CD14-positive monocyte (primary cell): ENCODE measurements around the gene SLU7. TPM values are rescaled to one million over a fixed set of nuclear protein-coding genes. Genes with fewer than 3 reads are reported as not detected.

Experiments
- DNase-seq, 3 donors: peaks; one replicate each; pipeline ENCODE4 v3.0.0-alpha.2; 2011 to 2022
- H2AFZ ChIP-seq: 2 replicates; pipeline ENCODE4 v1.6.0; 2012; ENCODE audit warnings: mild to moderate bottlenecking, low read depth, low read length, inconsistent platforms; ENCODE audit not compliant: insufficient read depth, poor library complexity, severe bottlenecking
- H3K27ac ChIP-seq, 2 donors: 1 replicate in 1 of 2; 2 replicates in 1 of 2; pipeline ENCODE4 v1.5.1; 2012 to 2013; ENCODE audit warnings: low read length in 2 of 2, control low read depth in 1 of 2, inconsistent platforms in 1 of 2, low read depth in 1 of 2, mild to moderate bottlenecking in 1 of 2
- H3K27me3 ChIP-seq, 2 donors: one replicate each; pipeline versions ENCODE4 v1.6.0 to v1.6.1; 2011 to 2013; ENCODE audit warnings: low read length in 2 of 2; ENCODE audit not compliant: control insufficient read depth in 2 of 2, insufficient read depth in 2 of 2
- H3K36me3 ChIP-seq, 2 donors: replicated peaks in 1 of 2; 1 replicate in 1 of 2; 2 replicates in 1 of 2; pipeline versions ENCODE4 v1.5.1 to v1.6.1; 2012 to 2013; ENCODE audit warnings: low read length in 2 of 2, control low read depth in 1 of 2, inconsistent platforms in 1 of 2, mild to moderate bottlenecking in 1 of 2; ENCODE audit not compliant: insufficient read depth in 2 of 2, control insufficient read depth in 1 of 2
- H3K4me1 ChIP-seq, 2 donors: 1 replicate in 1 of 2; 2 replicates in 1 of 2; pipeline versions ENCODE4 v1.5.1 to v1.6.1; 2012 to 2013; ENCODE audit warnings: low read length in 2 of 2, control low read depth in 1 of 2, inconsistent platforms in 1 of 2, mild to moderate bottlenecking in 1 of 2, moderate library complexity in 1 of 2; ENCODE audit not compliant: insufficient read depth in 2 of 2, control insufficient read depth in 1 of 2
- H3K4me2 ChIP-seq: replicated peaks from 2 replicates; pipeline ENCODE3; 2012; ENCODE audit warnings: low read length, moderate library complexity, mild to moderate bottlenecking; ENCODE audit not compliant: poor library complexity, severe bottlenecking; ENCODE audit errors: extremely low read depth
- H3K4me3 ChIP-seq, 3 experiments: fragments of 200-600 bp in 1 of 3; sonication (generic) in 1 of 3; replicated peaks in 1 of 3; 1 replicate in 2 of 3; 2 replicates in 1 of 3; pipeline ENCODE4 v1.5.1; 2011 to 2013; ENCODE audit warnings: low read length in 3 of 3, mild to moderate bottlenecking in 3 of 3, control low read depth in 2 of 3, low read depth in 2 of 3, inconsistent platforms in 1 of 3, moderate library complexity in 1 of 3
- H3K79me2 ChIP-seq: 2 replicates; pipeline ENCODE4 v1.6.0; 2012; ENCODE audit warnings: mild to moderate bottlenecking, control low read depth, inconsistent platforms, low read length, moderate library complexity; ENCODE audit not compliant: insufficient read depth
- H3K9ac ChIP-seq: 2 replicates; pipeline ENCODE4 v1.6.0; 2017; ENCODE audit warnings: low read length, mild to moderate bottlenecking; ENCODE audit not compliant: insufficient read depth, poor library complexity, severe bottlenecking
- H3K9me3 ChIP-seq, 2 donors: replicated peaks in 1 of 2; 1 replicate in 1 of 2; 2 replicates in 1 of 2; pipeline versions ENCODE4 v1.5.1 to v1.6.1; 2012 to 2013; ENCODE audit warnings: low read length in 2 of 2, control low read depth in 1 of 2; ENCODE audit not compliant: control insufficient read depth in 1 of 2, insufficient read depth in 1 of 2
- H4K20me1 ChIP-seq: 2 replicates; pipeline ENCODE4 v1.6.0; 2012; ENCODE audit warnings: mild to moderate bottlenecking, low read length, control low read depth, moderate library complexity; ENCODE audit not compliant: insufficient read depth
- H3K27ac Mint-ChIP-seq, 7 donors: one replicate each; pipeline ENCODE4 v1.8.0; 2020; ENCODE audit warnings: mild to moderate bottlenecking in 7 of 7, mixed read lengths in 7 of 7, moderate library complexity in 6 of 7, inconsistent platforms in 2 of 7
- H3K27me3 Mint-ChIP-seq, 3 donors: one replicate each; pipeline ENCODE4 v1.8.0; 2021 to 2022; ENCODE audit warnings: low read depth in 3 of 3, mild to moderate bottlenecking in 3 of 3, mixed read lengths in 3 of 3, moderate library complexity in 3 of 3, inconsistent platforms in 1 of 3
- H3K36me3 Mint-ChIP-seq, 2 donors: one replicate each; pipeline ENCODE4 v1.8.0; 2020; ENCODE audit warnings: mixed read lengths in 2 of 2, inconsistent platforms in 1 of 2, mild to moderate bottlenecking in 1 of 2
- H3K4me1 Mint-ChIP-seq: one replicate; pipeline ENCODE4 v1.8.0; 2020; ENCODE audit warnings: mild to moderate bottlenecking, mixed read lengths
- H3K4me3 Mint-ChIP-seq, 2 donors: one replicate each; pipeline ENCODE4 v1.8.0; 2020; ENCODE audit warnings: mild to moderate bottlenecking in 2 of 2, mixed read lengths in 2 of 2, moderate library complexity in 1 of 2
- H3K9me3 Mint-ChIP-seq, 7 donors: one replicate each; pipeline ENCODE4 v1.8.0; 2020 to 2022; ENCODE audit warnings: mixed read lengths in 7 of 7, mild to moderate bottlenecking in 6 of 7, moderate library complexity in 6 of 7, inconsistent platforms in 2 of 7
- CTCF ChIP-seq: fragments of 200-600 bp; IDR thresholded peaks from one replicate; pipeline ENCODE4 v1.8.0; 2022; ENCODE audit warnings: antibody characterized with exemption, mild to moderate bottlenecking
- WGBS: methylation state at CpG from one replicate; pipeline ENCODE4 v1.1.5; 2013; ENCODE audit warnings: missing lambda C conversion rate; ENCODE audit not compliant: insufficient coverage; 5-methylcytosine and 5-hydroxymethylcytosine counted together
- intact Hi-C, 2 donors: fragments of 100-400 bp; cut with micrococcal nuclease; formaldehyde crosslinking; loops; one replicate each; pipeline versions ENCODE4 v1.15.0 to v1.15.1; 2023
- polyA plus RNA-seq, 3 donors: library from polyadenylated mRNA; depleted of rRNA in 1 of 3; unstranded in 2 of 3; stranded (reverse) in 1 of 3; fragments of 300-500 nt in 2 of 3; fragments of >200 nt in 1 of 3; fragmentation: Illumina TruSeq in 2 of 3; gene quantifications; 1 replicate in 2 of 3; 2 replicates in 1 of 3; pipeline ENCODE4 v1.2.3, GENCODE V29; 2012 to 2021

SLU7 gene
- polyA plus RNA-seq, 3 donors = 38.4 to 61.6 (median 42.3) TPM

GRCh38 chr5:160466116-160466515, 47.2 kb upstream of the SLU7 start:
- no peak for TF ChIP-seq CTCF
- peaks cover 0 to 3% of the 10 kb centered on the region in 2 donors for H3K36me3 Mint-ChIP-seq
- Histone ChIP-seq H3K27ac (no peak overlapping the region), H3K4me3 (no peak overlapping the region), H3K36me3 (no peaks in the 10 kb centered on the region), H3K9me3 (no peaks in the 10 kb centered on the region), H3K9ac (no peak overlapping the region), H2AFZ (no peak overlapping the region), H3K4me2 (no peak overlapping the region), H4K20me1 (no peaks in the 10 kb centered on the region), H3K27me3 (no peaks in the 10 kb centered on the region), H3K79me2 (no peaks in the 10 kb centered on the region), H3K4me1 (peaks cover 42 to 50% of the 10 kb centered on the region in 2 donors)
- H3K9me3 Mint-ChIP-seq = no peaks in the 10 kb centered on the region
- peaks cover 2 to 9% (median 7%) of the 10 kb centered on the region in 3 donors for H3K27me3 Mint-ChIP-seq
- no peak overlapping the region for H3K4me3 Mint-ChIP-seq
- H3K4me1 Mint-ChIP-seq = peaks cover 45% of the 10 kb centered on the region
- intact Hi-C loops = no loop called here
- DNase-seq = no peak
- peak overlapping the region in 3 of 7 donors; percentile 19 to 59 (median 43) for H3K27ac Mint-ChIP-seq
- WGBS = 100% methylated on average over 1 of the region's 5 CpGs

- peaks cover 2 to 9% (median 7%) of the 10 kb centered on the region in 3 donors for H3K27me3 Mint-ChIP-seq
- no peak for TF ChIP-seq CTCF
Measured at GRCh38 chr5:160464466-160464797, 45.6 kb upstream of the SLU7 start.

More at GRCh38 chr5:160464466-160464797, 45.6 kb upstream of the SLU7 start:
- Histone ChIP-seq H3K9me3 (no peaks in the 10 kb centered on the region), H3K9ac (no peak overlapping the region), H3K27me3 (no peaks in the 10 kb centered on the region), H3K4me3 (no peak overlapping the region), H3K4me1 (peaks cover 27 to 33% of the 10 kb centered on the region in 2 donors), H3K4me2 (no peak overlapping the region), H3K27ac (no peak overlapping the region), H2AFZ (no peak overlapping the region), H4K20me1 (no peaks in the 10 kb centered on the region), H3K79me2 (no peaks in the 10 kb centered on the region), H3K36me3 (no peaks in the 10 kb centered on the region)
- H3K27ac Mint-ChIP-seq = no peak overlapping the region
- DNase-seq = no peak
- peaks cover 0 to 1% of the 10 kb centered on the region in 2 donors for H3K36me3 Mint-ChIP-seq
- H3K4me3 Mint-ChIP-seq = no peak overlapping the region
- WGBS = no CpG with 5 or more reads among the region's 4 CpGs
- H3K4me1 Mint-ChIP-seq = peaks cover 30% of the 10 kb centered on the region
- intact Hi-C loops = no loop called here
- H3K9me3 Mint-ChIP-seq = peaks cover 0 to 1% (median 0%) of the 10 kb centered on the region in 7 donors
